ENCODE measurements around the gene ACYP2.
"Not testable (repeated sequence)": the region's sequence is repeated elsewhere in the genome, so short reads cannot be mapped to it uniquely, and the experiment has no call there.

Gene ACYP2

GRCh38 chr2:54279385-54279784, 164.0 kb downstream of the ACYP2 start:
- H3K9me3 Mint-ChIP-seq = no peaks in the 10 kb centered on the region

GRCh38 chr2:54284826-54285225, 169.4 kb downstream of the ACYP2 start:
- H3K9me3 Mint-ChIP-seq = peaks cover 6% of the 10 kb centered on the region
- no peaks in the 10 kb centered on the region for H3K27me3 Mint-ChIP-seq
- no peak overlapping the region for H3K4me3 Mint-ChIP-seq
- DNase-seq (ENCODE audit: low spot score in 2 of 2) (no peak), ATAC-seq (replicated peaks; ENCODE audit: extremely low read depth, poor library complexity, severe bottlenecking) (no peak)
- no peaks in the 10 kb centered on the region for H3K4me1 Mint-ChIP-seq
- H3K27ac Mint-ChIP-seq (ENCODE audit: low read depth) = no peak overlapping the region
- no peaks in the 10 kb centered on the region for H3K36me3 Mint-ChIP-seq (ENCODE audit: insufficient read depth)

More at GRCh38 chr2:54279385-54279784, 164.0 kb downstream of the ACYP2 start:
- no peaks in the 10 kb centered on the region for H3K27me3 Mint-ChIP-seq
- DNase-seq (ENCODE audit: low spot score in 2 of 2) = no peak
- H3K4me1 Mint-ChIP-seq = no peaks in the 10 kb centered on the region
- H3K4me3 Mint-ChIP-seq = no peak overlapping the region
- H3K36me3 Mint-ChIP-seq (ENCODE audit: insufficient read depth) = peaks cover 2% of the 10 kb centered on the region
- no peak for ATAC-seq (replicated peaks; ENCODE audit: extremely low read depth, poor library complexity, severe bottlenecking)
- no peak overlapping the region for H3K27ac Mint-ChIP-seq (ENCODE audit: low read depth)

- Mint-ChIP-seq H3K36me3 (ENCODE audit: insufficient read depth) (no peaks in the 10 kb centered on the region), H3K4me3 (no peak overlapping the region), H3K27ac (ENCODE audit: low read depth) (no peak overlapping the region), H3K27me3 (no peaks in the 10 kb centered on the region), H3K4me1 (no peaks in the 10 kb centered on the region), H3K9me3 (peaks cover 6% of the 10 kb centered on the region)
- ATAC-seq (replicated peaks; ENCODE audit: extremely low read depth, poor library complexity, severe bottlenecking) = no peak
- no peak for DNase-seq (ENCODE audit: low spot score in 2 of 2)
Measured at GRCh38 chr2:54285451-54285850, 170.0 kb downstream of the ACYP2 start.

- DNase-seq (ENCODE audit: low spot score in 2 of 2) (no peak), ATAC-seq (replicated peaks; ENCODE audit: extremely low read depth, poor library complexity, severe bottlenecking) (no peak)
- no peaks in the 10 kb centered on the region for H3K36me3 Mint-ChIP-seq (ENCODE audit: insufficient read depth)
- H3K4me1 Mint-ChIP-seq = no peaks in the 10 kb centered on the region
- no peak overlapping the region for H3K4me3 Mint-ChIP-seq
- H3K9me3 Mint-ChIP-seq = peaks cover 6% of the 10 kb centered on the region
- no peak overlapping the region for H3K27ac Mint-ChIP-seq (ENCODE audit: low read depth)
- H3K27me3 Mint-ChIP-seq = no peaks in the 10 kb centered on the region
Measured at GRCh38 chr2:54287532-54287931, 172.1 kb downstream of the ACYP2 start.

- no peaks in the 10 kb centered on the region for H3K4me1 Mint-ChIP-seq
- no peak overlapping the region for H3K27ac Mint-ChIP-seq (ENCODE audit: low read depth)
- peaks cover 6% of the 10 kb centered on the region for H3K9me3 Mint-ChIP-seq
- H3K36me3 Mint-ChIP-seq (ENCODE audit: insufficient read depth) = no peaks in the 10 kb centered on the region
- ATAC-seq (replicated peaks; ENCODE audit: extremely low read depth, poor library complexity, severe bottlenecking) (no peak), DNase-seq (ENCODE audit: low spot score in 2 of 2) (no peak)
- H3K4me3 Mint-ChIP-seq = no peak overlapping the region
- H3K27me3 Mint-ChIP-seq = no peaks in the 10 kb centered on the region
Measured at GRCh38 chr2:54289917-54290316, 174.5 kb downstream of the ACYP2 start.

GRCh38 chr2:54290356-54291025, 175.1 kb downstream of the ACYP2 start:
- Mint-ChIP-seq H3K4me1 (no peaks in the 10 kb centered on the region), H3K4me3 (no peak overlapping the region)
- DNase-seq (ENCODE audit: low spot score in 2 of 2) = no peak

GRCh38 chr2:54294665-54295064, 179.2 kb downstream of the ACYP2 start:
- not testable (repeated sequence) for H3K27ac Mint-ChIP-seq (ENCODE audit: low read depth); H3K27me3 Mint-ChIP-seq; H3K36me3 Mint-ChIP-seq (ENCODE audit: insufficient read depth); ATAC-seq (replicated peaks; ENCODE audit: extremely low read depth, poor library complexity, severe bottlenecking); H3K4me1 Mint-ChIP-seq; DNase-seq (ENCODE audit: low spot score in 2 of 2); H3K4me3 Mint-ChIP-seq; H3K9me3 Mint-ChIP-seq

More at GRCh38 chr2:54290356-54291025, 175.1 kb downstream of the ACYP2 start:
- no peaks in the 10 kb centered on the region for H3K27me3 Mint-ChIP-seq
- ATAC-seq (replicated peaks; ENCODE audit: extremely low read depth, poor library complexity, severe bottlenecking) = no peak
- H3K9me3 Mint-ChIP-seq = peaks cover 2% of the 10 kb centered on the region
- H3K36me3 Mint-ChIP-seq (ENCODE audit: insufficient read depth) = no peaks in the 10 kb centered on the region
- no peak overlapping the region for H3K27ac Mint-ChIP-seq (ENCODE audit: low read depth)

GRCh38 chr2:54295911-54296310, 180.5 kb downstream of the ACYP2 start:
- no peaks in the 10 kb centered on the region for H3K36me3 Mint-ChIP-seq (ENCODE audit: insufficient read depth)
- H3K4me1 Mint-ChIP-seq = no peaks in the 10 kb centered on the region
- no peaks in the 10 kb centered on the region for H3K27me3 Mint-ChIP-seq
- no peak overlapping the region for H3K4me3 Mint-ChIP-seq
- H3K27ac Mint-ChIP-seq (ENCODE audit: low read depth) = no peak overlapping the region
- ATAC-seq (replicated peaks; ENCODE audit: extremely low read depth, poor library complexity, severe bottlenecking) (no peak), DNase-seq (ENCODE audit: low spot score in 2 of 2) (no peak)
- H3K9me3 Mint-ChIP-seq = no peaks in the 10 kb centered on the region

- no peaks in the 10 kb centered on the region for H3K36me3 Mint-ChIP-seq (ENCODE audit: insufficient read depth)
- DNase-seq (ENCODE audit: low spot score in 2 of 2) (no peak), ATAC-seq (replicated peaks; ENCODE audit: extremely low read depth, poor library complexity, severe bottlenecking) (no peak)
- H3K9me3 Mint-ChIP-seq = no peaks in the 10 kb centered on the region
- no peak overlapping the region for H3K4me3 Mint-ChIP-seq
- H3K27me3 Mint-ChIP-seq = no peaks in the 10 kb centered on the region
- H3K4me1 Mint-ChIP-seq = no peaks in the 10 kb centered on the region
- no peak overlapping the region for H3K27ac Mint-ChIP-seq (ENCODE audit: low read depth)
Measured at GRCh38 chr2:54298514-54298913, 183.1 kb downstream of the ACYP2 start.

GRCh38 chr2:54303631-54304030, 188.2 kb downstream of the ACYP2 start:
- no peak for ATAC-seq (replicated peaks; ENCODE audit: extremely low read depth, poor library complexity, severe bottlenecking)
- no peak overlapping the region for H3K27ac Mint-ChIP-seq (ENCODE audit: low read depth)
- no peaks in the 10 kb centered on the region for H3K36me3 Mint-ChIP-seq (ENCODE audit: insufficient read depth)
- no peak for DNase-seq (ENCODE audit: low spot score in 2 of 2)
- H3K4me3 Mint-ChIP-seq = no peak overlapping the region
- H3K27me3 Mint-ChIP-seq = no peaks in the 10 kb centered on the region
- no peaks in the 10 kb centered on the region for H3K9me3 Mint-ChIP-seq
- no peaks in the 10 kb centered on the region for H3K4me1 Mint-ChIP-seq

GRCh38 chr2:54306556-54306955, 191.1 kb downstream of the ACYP2 start:
- ATAC-seq (replicated peaks; ENCODE audit: extremely low read depth, poor library complexity, severe bottlenecking) (no peak), DNase-seq (ENCODE audit: low spot score in 2 of 2) (no peak)
- Mint-ChIP-seq H3K27ac (ENCODE audit: low read depth) (no peak overlapping the region), H3K4me1 (no peaks in the 10 kb centered on the region), H3K4me3 (no peak overlapping the region), H3K27me3 (no peaks in the 10 kb centered on the region), H3K9me3 (no peaks in the 10 kb centered on the region), H3K36me3 (ENCODE audit: insufficient read depth) (no peaks in the 10 kb centered on the region)

GRCh38 chr2:54308186-54308585, 192.8 kb downstream of the ACYP2 start:
- Mint-ChIP-seq H3K9me3 (no peaks in the 10 kb centered on the region), H3K36me3 (ENCODE audit: insufficient read depth) (no peaks in the 10 kb centered on the region), H3K27ac (ENCODE audit: low read depth) (no peak overlapping the region), H3K4me3 (no peak overlapping the region), H3K27me3 (no peaks in the 10 kb centered on the region), H3K4me1 (no peaks in the 10 kb centered on the region)
- ATAC-seq (replicated peaks; ENCODE audit: extremely low read depth, poor library complexity, severe bottlenecking) = no peak
- no peak for DNase-seq (ENCODE audit: low spot score in 2 of 2)

GRCh38 chr2:54308782-54309181, 193.4 kb downstream of the ACYP2 start:
- Mint-ChIP-seq H3K36me3 (ENCODE audit: insufficient read depth) (no peaks in the 10 kb centered on the region), H3K27ac (ENCODE audit: low read depth) (no peak overlapping the region), H3K4me1 (no peaks in the 10 kb centered on the region), H3K4me3 (no peak overlapping the region), H3K27me3 (no peaks in the 10 kb centered on the region), H3K9me3 (no peaks in the 10 kb centered on the region)
- ATAC-seq (replicated peaks; ENCODE audit: extremely low read depth, poor library complexity, severe bottlenecking) = no peak
- DNase-seq (ENCODE audit: low spot score in 2 of 2) = no peak
